Measurements from ENCODE around the gene AGXT2.

The AGXT2 gene

GRCh38 chr5:34959323-34959722 lies 88.4 kb downstream of the AGXT2 start:
- Histone ChIP-seq H3K27ac (ENCODE audit: low read length) (peak overlapping the region; percentile 41; the same call in 1 of the 2 replicates), H3K79me2 (ENCODE audit: low read length) (no peaks in the 10 kb centered on the region), H3F3A (ENCODE audit: insufficient read depth, low read length) (peaks cover 15% of the 10 kb centered on the region), H3K4me3 (ENCODE audit: low read length) (no peak overlapping the region), H3K36me3 (replicated peaks; ENCODE audit: insufficient read depth, low read length) (no peaks in the 10 kb centered on the region), H3K9ac (ENCODE audit: low read length) (no peak overlapping the region), H3K4me2 (ENCODE audit: low read depth, low read length) (no peak overlapping the region), H3K9me3 (replicated peaks; ENCODE audit: insufficient read depth, low read length) (no peaks in the 10 kb centered on the region), H3K9me2 (replicated peaks; ENCODE audit: insufficient read depth, low read length) (no peaks in the 10 kb centered on the region), H3K27me3 (replicated peaks; ENCODE audit: insufficient read depth, low read length) (no peaks in the 10 kb centered on the region), H4K20me1 (ENCODE audit: insufficient read depth, low read length) (no peaks in the 10 kb centered on the region; the same call in 1 of the 2 replicates), H2AFZ (ENCODE audit: low read length) (no peak overlapping the region), H3K4me1 (ENCODE audit: low read length) (peaks cover 18% of the 10 kb centered on the region)
- TF ChIP-seq CTCF (IDR thresholded peaks at IDR 0.05; ENCODE audit: low read length) (no peak), EZH2phosphoT487 (IDR thresholded peaks at IDR 0.05; ENCODE audit: low read length) (no peak), EZH2 (optimal IDR thresholded peaks at IDR 0.05; ENCODE audit: low read depth, low read length) (no peak)
- peak; percentile 86 for DNase-seq

GRCh38 chr5:34957857-34958690 lies 89.7 kb downstream of the AGXT2 start:
- H3K9ac ChIP-seq (ENCODE audit: low read length): no peak overlapping the region
- H3K9me2 ChIP-seq (replicated peaks; ENCODE audit: insufficient read depth, low read length): no peaks in the 10 kb centered on the region
- no peak overlapping the region for H3K4me3 ChIP-seq (ENCODE audit: low read length)
- H3F3A ChIP-seq (ENCODE audit: insufficient read depth, low read length): peaks cover 15% of the 10 kb centered on the region
- peak; percentile 62 for TF ChIP-seq CTCF (IDR thresholded peaks at IDR 0.05; ENCODE audit: low read length)
- TF ChIP-seq EZH2phosphoT487 (IDR thresholded peaks at IDR 0.05; ENCODE audit: low read length): no peak
- peaks cover 18% of the 10 kb centered on the region for H3K4me1 ChIP-seq (ENCODE audit: low read length)
- H3K9me3 ChIP-seq (replicated peaks; ENCODE audit: insufficient read depth, low read length): no peaks in the 10 kb centered on the region
- DNase-seq: peak; percentile 13
- no peak overlapping the region for H2AFZ ChIP-seq (ENCODE audit: low read length)
- H3K27ac ChIP-seq (ENCODE audit: low read length): no peak overlapping the region
- no peaks in the 10 kb centered on the region; the same call in 1 of the 2 replicates for H4K20me1 ChIP-seq (ENCODE audit: insufficient read depth, low read length)
- no peaks in the 10 kb centered on the region for H3K27me3 ChIP-seq (replicated peaks; ENCODE audit: insufficient read depth, low read length)
- H3K4me2 ChIP-seq (ENCODE audit: low read depth, low read length): no peak overlapping the region
- H3K36me3 ChIP-seq (replicated peaks; ENCODE audit: insufficient read depth, low read length): no peaks in the 10 kb centered on the region
- H3K79me2 ChIP-seq (ENCODE audit: low read length): no peaks in the 10 kb centered on the region

GRCh38 chr5:34957321-34957720 lies 90.4 kb downstream of the AGXT2 start:
- no peaks in the 10 kb centered on the region for H3K27me3 ChIP-seq (replicated peaks; ENCODE audit: insufficient read depth, low read length)
- no peaks in the 10 kb centered on the region for H3K79me2 ChIP-seq (ENCODE audit: low read length)
- no peak overlapping the region for H3K4me3 ChIP-seq (ENCODE audit: low read length)
- H3K36me3 ChIP-seq (replicated peaks; ENCODE audit: insufficient read depth, low read length): no peaks in the 10 kb centered on the region
- peaks cover 15% of the 10 kb centered on the region for H3F3A ChIP-seq (ENCODE audit: insufficient read depth, low read length)
- no peaks in the 10 kb centered on the region; the same call in 1 of the 2 replicates for H4K20me1 ChIP-seq (ENCODE audit: insufficient read depth, low read length)
- no peaks in the 10 kb centered on the region for H3K9me2 ChIP-seq (replicated peaks; ENCODE audit: insufficient read depth, low read length)
- no peak for DNase-seq
- H3K4me1 ChIP-seq (ENCODE audit: low read length): peaks cover 18% of the 10 kb centered on the region
- H3K4me2 ChIP-seq (ENCODE audit: low read depth, low read length): no peak overlapping the region
- H3K9me3 ChIP-seq (replicated peaks; ENCODE audit: insufficient read depth, low read length): no peaks in the 10 kb centered on the region
- H2AFZ ChIP-seq (ENCODE audit: low read length): no peak overlapping the region
- H3K27ac ChIP-seq (ENCODE audit: low read length): no peak overlapping the region
- no peak overlapping the region for H3K9ac ChIP-seq (ENCODE audit: low read length)
- TF ChIP-seq EZH2phosphoT487 (IDR thresholded peaks at IDR 0.05; ENCODE audit: low read length): no peak
- TF ChIP-seq EZH2 (optimal IDR thresholded peaks at IDR 0.05; ENCODE audit: low read depth, low read length): no peak

All from MM.1S (cell line).